BE2C (cell line): ENCODE data around the gene TTF2.
"Not testable (repeated sequence)": the region's sequence is repeated elsewhere in the genome, so short reads cannot be mapped to it uniquely, and the experiment has no call there.

Source experiments
- DNase-seq: peaks from one replicate; pipeline ENCODE4 v3.0.0-alpha.2; 2020
- H3K27me3 ChIP-seq: fragments of 250-450 bp; sonication (Bioruptor Pico); 2 replicates; pipeline ENCODE4 v1.5.1; 2020; ENCODE audit warnings: mild to moderate bottlenecking
- H3K36me3 ChIP-seq: fragments of 250-450 bp; sonication (Bioruptor Pico); 2 replicates; pipeline ENCODE4 v1.5.1; 2020; ENCODE audit warnings: mild to moderate bottlenecking
- H3K4me1 ChIP-seq: fragments of 250-450 bp; sonication (Bioruptor Pico); 2 replicates; pipeline ENCODE4 v1.5.1; 2020
- H3K4me3 ChIP-seq: 2 replicates; pipeline ENCODE4 v1.5.1; 2011; ENCODE audit warnings: low read depth, low read length
- H3K9me3 ChIP-seq: fragments of 250-450 bp; sonication (Bioruptor Pico); 2 replicates; pipeline ENCODE4 v1.5.1; 2020
- TF ChIP-seq, protein P1 (sequence below): IDR thresholded peaks from 2 replicates; pipeline ENCODE4 v1.5.1; 2012; ENCODE audit warnings: mild to moderate bottlenecking, low read depth, low read length

TTF2 gene

DNA sequence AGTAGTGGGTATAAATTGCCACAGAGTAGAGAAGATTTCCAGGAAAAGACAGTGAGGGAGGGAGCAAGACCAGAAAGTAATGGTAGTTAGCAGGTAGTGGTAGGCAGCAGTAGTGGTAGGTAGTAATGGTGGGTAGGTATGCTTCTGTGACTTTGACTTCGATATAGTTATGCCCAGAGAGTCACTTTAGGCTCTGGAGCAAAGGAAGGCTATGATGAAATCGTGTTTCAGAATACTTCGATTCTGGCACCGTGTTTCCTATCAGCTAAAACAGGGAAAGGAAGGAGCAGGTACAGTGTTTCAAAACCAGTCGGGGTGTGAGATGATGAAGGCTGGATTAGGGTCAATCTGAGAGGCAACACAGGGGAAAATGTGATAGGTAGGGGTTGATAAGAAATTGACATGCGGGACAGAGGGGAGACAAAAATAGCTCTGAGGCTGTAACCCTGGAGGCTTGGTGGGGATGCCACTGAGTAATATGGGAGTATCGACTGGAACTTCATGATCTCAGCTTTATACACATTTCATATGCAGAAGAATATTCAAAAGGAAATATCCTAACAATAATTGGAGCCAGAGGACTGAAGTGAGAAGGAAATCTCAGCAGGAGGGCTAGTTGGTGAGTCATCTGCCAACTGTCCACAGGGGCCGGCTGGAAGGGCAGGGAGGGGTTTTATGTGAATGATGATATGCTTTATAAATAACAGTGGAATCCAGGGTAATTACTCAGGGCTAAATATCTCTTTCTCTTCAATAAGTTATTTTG, 86.6 kb downstream of the TTF2 start:
- peaks cover 12% of the 10 kb centered on the region for H3K4me1 ChIP-seq
- no peaks in the 10 kb centered on the region for H3K9me3 ChIP-seq
- H3K4me3 ChIP-seq = no peak overlapping the region
- no peaks in the 10 kb centered on the region for H3K36me3 ChIP-seq
- H3K27me3 ChIP-seq = peaks cover 3% of the 10 kb centered on the region; the same call in 1 of the 2 replicates
- no peak for DNase-seq
- TF ChIP-seq, protein P1, sequence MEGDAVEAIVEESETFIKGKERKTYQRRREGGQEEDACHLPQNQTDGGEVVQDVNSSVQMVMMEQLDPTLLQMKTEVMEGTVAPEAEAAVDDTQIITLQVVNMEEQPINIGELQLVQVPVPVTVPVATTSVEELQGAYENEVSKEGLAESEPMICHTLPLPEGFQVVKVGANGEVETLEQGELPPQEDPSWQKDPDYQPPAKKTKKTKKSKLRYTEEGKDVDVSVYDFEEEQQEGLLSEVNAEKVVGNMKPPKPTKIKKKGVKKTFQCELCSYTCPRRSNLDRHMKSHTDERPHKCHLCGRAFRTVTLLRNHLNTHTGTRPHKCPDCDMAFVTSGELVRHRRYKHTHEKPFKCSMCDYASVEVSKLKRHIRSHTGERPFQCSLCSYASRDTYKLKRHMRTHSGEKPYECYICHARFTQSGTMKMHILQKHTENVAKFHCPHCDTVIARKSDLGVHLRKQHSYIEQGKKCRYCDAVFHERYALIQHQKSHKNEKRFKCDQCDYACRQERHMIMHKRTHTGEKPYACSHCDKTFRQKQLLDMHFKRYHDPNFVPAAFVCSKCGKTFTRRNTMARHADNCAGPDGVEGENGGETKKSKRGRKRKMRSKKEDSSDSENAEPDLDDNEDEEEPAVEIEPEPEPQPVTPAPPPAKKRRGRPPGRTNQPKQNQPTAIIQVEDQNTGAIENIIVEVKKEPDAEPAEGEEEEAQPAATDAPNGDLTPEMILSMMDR = no peak

DNA sequence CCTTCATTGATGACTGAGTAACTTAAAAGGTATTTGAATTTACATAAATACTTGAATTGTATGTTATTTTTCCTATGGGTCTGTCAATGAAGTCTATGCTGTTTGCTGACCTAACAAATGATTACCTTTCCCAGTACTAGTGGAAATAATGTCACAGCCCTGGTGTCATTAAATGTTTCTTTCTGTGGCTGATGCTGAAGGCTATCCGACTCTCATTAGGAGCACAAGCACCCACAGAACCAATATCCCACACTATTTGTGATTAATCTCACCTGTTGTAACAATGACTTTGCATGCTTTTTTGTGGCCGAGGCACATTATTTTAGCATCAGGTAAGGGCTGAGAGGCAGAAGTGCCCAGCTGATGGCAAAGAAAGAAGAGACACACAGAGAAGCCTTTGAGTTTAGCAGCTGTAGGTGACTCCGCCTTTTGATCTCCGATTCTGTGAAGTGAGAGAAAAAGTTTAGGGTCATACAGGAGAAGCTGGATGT, 87.3 kb downstream of the TTF2 start:
- H3K4me3 ChIP-seq = no peak overlapping the region
- H3K9me3 ChIP-seq = no peaks in the 10 kb centered on the region
- TF ChIP-seq, protein P1 = no peak

DNA sequence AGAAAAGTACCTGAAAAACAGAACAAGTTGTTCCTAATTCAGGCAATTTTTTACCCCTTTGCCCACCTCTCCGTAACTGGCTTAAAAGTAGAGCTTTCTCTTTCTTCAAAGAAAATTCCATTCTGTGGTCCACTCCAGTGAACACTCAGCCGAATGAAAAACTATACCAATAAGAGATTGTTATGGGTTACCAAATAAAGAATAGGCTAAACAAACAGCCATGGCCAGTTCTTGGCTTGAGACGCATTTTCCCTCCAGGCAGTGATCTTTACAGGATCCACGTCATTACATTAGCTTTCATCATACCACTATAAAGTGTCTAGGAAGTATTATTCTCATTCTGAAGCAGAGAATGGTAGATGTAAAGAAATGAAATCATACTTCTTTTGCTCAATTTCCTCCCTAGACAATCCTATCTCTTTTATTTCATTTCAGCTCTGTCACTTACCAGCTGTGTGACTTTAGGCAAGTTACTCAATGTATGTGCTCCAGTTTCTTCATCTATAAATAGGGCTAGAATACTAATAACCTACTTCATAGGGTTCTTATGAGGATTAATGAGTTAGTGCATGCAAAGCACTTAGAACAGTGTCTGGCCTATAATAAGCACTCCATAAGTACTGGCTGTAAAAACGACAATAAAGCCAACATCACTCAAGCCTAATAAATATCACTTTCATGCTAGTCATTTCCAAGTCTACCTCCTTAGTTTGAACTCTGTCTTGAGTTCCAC, 87.9 kb downstream of the TTF2 start:
- Histone ChIP-seq H3K4me1 (peaks cover 3% of the 10 kb centered on the region; the same call in 1 of the 2 replicates), H3K4me3 (no peak overlapping the region), H3K36me3 (no peaks in the 10 kb centered on the region), H3K9me3 (no peaks in the 10 kb centered on the region), H3K27me3 (peaks cover 3% of the 10 kb centered on the region; the same call in 1 of the 2 replicates)
- TF ChIP-seq, protein P1 = no peak
- no peak for DNase-seq

More for the DNA sequence above, 87.3 kb downstream of the TTF2 start:
- Histone ChIP-seq H3K27me3 (peaks cover 3% of the 10 kb centered on the region; the same call in 1 of the 2 replicates), H3K4me1 (peaks cover 6% of the 10 kb centered on the region), H3K36me3 (no peaks in the 10 kb centered on the region)
- no peak for DNase-seq

DNA sequence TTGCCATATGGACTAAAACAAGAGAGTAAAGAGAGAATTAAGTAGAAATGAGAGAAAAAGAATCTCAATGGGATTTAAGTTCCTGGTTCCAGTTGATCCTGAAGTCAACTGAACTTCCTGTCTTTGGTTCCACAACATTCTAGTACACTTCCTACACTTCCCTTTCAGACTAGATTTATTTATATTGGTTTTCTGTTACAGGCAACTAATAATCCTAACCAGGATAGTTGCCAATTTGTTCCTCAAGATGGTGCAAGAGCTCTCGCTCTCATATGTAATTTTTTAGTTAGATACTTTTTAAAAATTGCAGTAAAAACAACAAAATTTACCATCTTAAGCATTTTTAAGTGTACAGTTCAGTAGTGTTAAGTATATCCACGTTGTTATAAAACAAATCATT, 90.2 kb downstream of the TTF2 start:
- Histone ChIP-seq H3K9me3 (no peaks in the 10 kb centered on the region), H3K36me3 (no peaks in the 10 kb centered on the region), H3K4me3 (no peak overlapping the region), H3K27me3 (peaks cover 3% of the 10 kb centered on the region; the same call in 1 of the 2 replicates), H3K4me1 (no peaks in the 10 kb centered on the region)
- TF ChIP-seq, protein P1 = no peak
- no peak for DNase-seq

DNA sequence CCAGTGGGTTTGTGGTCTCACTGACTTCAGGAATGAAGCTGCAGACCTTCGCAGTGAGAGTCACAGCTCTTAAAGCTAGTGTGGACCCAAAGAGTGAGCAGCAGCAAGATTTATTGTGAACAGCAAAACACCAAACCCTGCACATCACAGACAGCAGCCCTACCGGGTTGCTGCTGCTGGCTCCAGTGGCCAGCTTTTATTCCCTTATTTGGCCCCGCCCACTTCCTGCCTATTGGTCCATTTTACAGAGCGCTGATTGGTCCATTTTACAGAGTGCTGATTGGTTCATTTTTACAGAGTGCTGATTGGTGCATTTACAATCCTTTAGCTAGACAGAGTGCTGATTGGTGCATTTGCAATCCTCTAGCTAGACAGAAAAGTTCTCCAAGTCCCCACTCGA, 91.2 kb downstream of the TTF2 start:
- not testable (repeated sequence) for H3K4me1 ChIP-seq, H3K36me3 ChIP-seq, DNase-seq, H3K4me3 ChIP-seq, H3K9me3 ChIP-seq, H3K27me3 ChIP-seq
